ENCODE results near the gene PACRG. TPM values are rescaled to one million over a fixed set of nuclear protein-coding genes. Genes with fewer than 3 reads are reported as not detected.

PACRG gene
- total RNA-seq, 1 experiment from 2014 or later = 0.44 TPM

DNA sequence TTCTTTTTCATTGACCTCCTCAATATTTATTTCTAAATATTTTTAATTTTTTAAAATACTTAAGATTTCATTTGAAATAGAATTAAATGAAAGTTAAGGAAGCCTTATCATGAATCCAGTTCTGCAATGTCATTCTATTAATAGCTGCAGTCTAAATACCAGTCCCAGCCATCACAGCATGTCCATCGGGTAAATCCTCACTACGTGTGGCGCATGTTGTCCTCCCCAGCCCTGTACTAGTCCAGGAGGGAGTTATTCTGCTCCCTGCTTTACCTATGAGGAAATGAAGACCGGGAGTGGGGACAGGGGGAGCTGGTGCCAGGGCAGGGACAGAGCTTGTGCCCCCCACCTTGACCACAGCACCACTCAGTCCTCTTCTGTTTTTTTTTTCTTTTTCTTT lies 561.7 kb downstream of the PACRG start:
- ATAC-seq (no peak), DNase-seq (ENCODE audit: low spot score) (no peak)
- ChIA-PET POLR2A (no interaction called here), CTCF (no interaction called here)
- Mint-ChIP-seq H3K4me3 (no peak overlapping the region), H3K9me3 (no peaks in the 10 kb centered on the region), H3K4me1 (peaks cover 11% of the 10 kb centered on the region), H3K27ac (no peak overlapping the region), H3K36me3 (no peaks in the 10 kb centered on the region), H3K27me3 (ENCODE audit: low read depth) (no peaks in the 10 kb centered on the region)
- TF ChIP-seq, protein P1, sequence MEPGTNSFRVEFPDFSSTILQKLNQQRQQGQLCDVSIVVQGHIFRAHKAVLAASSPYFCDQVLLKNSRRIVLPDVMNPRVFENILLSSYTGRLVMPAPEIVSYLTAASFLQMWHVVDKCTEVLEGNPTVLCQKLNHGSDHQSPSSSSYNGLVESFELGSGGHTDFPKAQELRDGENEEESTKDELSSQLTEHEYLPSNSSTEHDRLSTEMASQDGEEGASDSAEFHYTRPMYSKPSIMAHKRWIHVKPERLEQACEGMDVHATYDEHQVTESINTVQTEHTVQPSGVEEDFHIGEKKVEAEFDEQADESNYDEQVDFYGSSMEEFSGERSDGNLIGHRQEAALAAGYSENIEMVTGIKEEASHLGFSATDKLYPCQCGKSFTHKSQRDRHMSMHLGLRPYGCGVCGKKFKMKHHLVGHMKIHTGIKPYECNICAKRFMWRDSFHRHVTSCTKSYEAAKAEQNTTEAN (CRISPR knock-in tag; IDR thresholded peaks at IDR 0.05) = no peak
- no peak for TF ChIP-seq NFE2L1 (CRISPR knock-in tag; IDR thresholded peaks at IDR 0.05)
- no peak for TF ChIP-seq RELA (CRISPR knock-in tag; IDR thresholded peaks at IDR 0.05; ENCODE audit: borderline replicate concordance)
- TF ChIP-seq GRHL2 (CRISPR knock-in tag; IDR thresholded peaks at IDR 0.05; ENCODE audit: insufficient replicate concordance, severe bottlenecking) = no peak
- TF ChIP-seq, protein P2, sequence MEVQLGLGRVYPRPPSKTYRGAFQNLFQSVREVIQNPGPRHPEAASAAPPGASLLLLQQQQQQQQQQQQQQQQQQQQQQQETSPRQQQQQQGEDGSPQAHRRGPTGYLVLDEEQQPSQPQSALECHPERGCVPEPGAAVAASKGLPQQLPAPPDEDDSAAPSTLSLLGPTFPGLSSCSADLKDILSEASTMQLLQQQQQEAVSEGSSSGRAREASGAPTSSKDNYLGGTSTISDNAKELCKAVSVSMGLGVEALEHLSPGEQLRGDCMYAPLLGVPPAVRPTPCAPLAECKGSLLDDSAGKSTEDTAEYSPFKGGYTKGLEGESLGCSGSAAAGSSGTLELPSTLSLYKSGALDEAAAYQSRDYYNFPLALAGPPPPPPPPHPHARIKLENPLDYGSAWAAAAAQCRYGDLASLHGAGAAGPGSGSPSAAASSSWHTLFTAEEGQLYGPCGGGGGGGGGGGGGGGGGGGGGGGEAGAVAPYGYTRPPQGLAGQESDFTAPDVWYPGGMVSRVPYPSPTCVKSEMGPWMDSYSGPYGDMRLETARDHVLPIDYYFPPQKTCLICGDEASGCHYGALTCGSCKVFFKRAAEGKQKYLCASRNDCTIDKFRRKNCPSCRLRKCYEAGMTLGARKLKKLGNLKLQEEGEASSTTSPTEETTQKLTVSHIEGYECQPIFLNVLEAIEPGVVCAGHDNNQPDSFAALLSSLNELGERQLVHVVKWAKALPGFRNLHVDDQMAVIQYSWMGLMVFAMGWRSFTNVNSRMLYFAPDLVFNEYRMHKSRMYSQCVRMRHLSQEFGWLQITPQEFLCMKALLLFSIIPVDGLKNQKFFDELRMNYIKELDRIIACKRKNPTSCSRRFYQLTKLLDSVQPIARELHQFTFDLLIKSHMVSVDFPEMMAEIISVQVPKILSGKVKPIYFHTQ (CRISPR knock-in tag; IDR thresholded peaks at IDR 0.05) = no peak
- TF ChIP-seq, protein P3, sequence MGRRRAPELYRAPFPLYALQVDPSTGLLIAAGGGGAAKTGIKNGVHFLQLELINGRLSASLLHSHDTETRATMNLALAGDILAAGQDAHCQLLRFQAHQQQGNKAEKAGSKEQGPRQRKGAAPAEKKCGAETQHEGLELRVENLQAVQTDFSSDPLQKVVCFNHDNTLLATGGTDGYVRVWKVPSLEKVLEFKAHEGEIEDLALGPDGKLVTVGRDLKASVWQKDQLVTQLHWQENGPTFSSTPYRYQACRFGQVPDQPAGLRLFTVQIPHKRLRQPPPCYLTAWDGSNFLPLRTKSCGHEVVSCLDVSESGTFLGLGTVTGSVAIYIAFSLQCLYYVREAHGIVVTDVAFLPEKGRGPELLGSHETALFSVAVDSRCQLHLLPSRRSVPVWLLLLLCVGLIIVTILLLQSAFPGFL (CRISPR knock-in tag; IDR thresholded peaks at IDR 0.05; ENCODE audit: borderline replicate concordance) = no peak
- TF ChIP-seq ZNF232 (CRISPR knock-in tag; IDR thresholded peaks at IDR 0.05) = no peak
- TF ChIP-seq JAZF1 (CRISPR knock-in tag; IDR thresholded peaks at IDR 0.05) = no peak
- TF ChIP-seq, protein P4, sequence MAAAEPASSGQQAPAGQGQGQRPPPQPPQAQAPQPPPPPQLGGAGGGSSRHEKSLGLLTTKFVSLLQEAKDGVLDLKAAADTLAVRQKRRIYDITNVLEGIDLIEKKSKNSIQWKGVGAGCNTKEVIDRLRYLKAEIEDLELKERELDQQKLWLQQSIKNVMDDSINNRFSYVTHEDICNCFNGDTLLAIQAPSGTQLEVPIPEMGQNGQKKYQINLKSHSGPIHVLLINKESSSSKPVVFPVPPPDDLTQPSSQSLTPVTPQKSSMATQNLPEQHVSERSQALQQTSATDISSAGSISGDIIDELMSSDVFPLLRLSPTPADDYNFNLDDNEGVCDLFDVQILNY (CRISPR knock-in tag; IDR thresholded peaks at IDR 0.05) = no peak
- TF ChIP-seq, protein P5, sequence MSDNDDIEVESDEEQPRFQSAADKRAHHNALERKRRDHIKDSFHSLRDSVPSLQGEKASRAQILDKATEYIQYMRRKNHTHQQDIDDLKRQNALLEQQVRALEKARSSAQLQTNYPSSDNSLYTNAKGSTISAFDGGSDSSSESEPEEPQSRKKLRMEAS (CRISPR knock-in tag; IDR thresholded peaks at IDR 0.05) = no peak
- TF ChIP-seq, protein P6, sequence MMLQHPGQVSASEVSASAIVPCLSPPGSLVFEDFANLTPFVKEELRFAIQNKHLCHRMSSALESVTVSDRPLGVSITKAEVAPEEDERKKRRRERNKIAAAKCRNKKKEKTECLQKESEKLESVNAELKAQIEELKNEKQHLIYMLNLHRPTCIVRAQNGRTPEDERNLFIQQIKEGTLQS (CRISPR knock-in tag; conservative IDR thresholded peaks at IDR 0.05) = no peak
- TF ChIP-seq ZNF263 (CRISPR knock-in tag; IDR thresholded peaks at IDR 0.05; ENCODE audit: low read depth) = no peak
- TF ChIP-seq NR3C1 (CRISPR knock-in tag; conservative IDR thresholded peaks at IDR 0.05; ENCODE audit: low read depth) = no peak
- TF ChIP-seq, protein P7, sequence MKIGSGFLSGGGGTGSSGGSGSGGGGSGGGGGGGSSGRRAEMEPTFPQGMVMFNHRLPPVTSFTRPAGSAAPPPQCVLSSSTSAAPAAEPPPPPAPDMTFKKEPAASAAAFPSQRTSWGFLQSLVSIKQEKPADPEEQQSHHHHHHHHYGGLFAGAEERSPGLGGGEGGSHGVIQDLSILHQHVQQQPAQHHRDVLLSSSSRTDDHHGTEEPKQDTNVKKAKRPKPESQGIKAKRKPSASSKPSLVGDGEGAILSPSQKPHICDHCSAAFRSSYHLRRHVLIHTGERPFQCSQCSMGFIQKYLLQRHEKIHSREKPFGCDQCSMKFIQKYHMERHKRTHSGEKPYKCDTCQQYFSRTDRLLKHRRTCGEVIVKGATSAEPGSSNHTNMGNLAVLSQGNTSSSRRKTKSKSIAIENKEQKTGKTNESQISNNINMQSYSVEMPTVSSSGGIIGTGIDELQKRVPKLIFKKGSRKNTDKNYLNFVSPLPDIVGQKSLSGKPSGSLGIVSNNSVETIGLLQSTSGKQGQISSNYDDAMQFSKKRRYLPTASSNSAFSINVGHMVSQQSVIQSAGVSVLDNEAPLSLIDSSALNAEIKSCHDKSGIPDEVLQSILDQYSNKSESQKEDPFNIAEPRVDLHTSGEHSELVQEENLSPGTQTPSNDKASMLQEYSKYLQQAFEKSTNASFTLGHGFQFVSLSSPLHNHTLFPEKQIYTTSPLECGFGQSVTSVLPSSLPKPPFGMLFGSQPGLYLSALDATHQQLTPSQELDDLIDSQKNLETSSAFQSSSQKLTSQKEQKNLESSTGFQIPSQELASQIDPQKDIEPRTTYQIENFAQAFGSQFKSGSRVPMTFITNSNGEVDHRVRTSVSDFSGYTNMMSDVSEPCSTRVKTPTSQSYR (CRISPR knock-in tag; IDR thresholded peaks at IDR 0.05) = no peak
- TF ChIP-seq OVOL2 (CRISPR knock-in tag; IDR thresholded peaks at IDR 0.05; ENCODE audit: borderline replicate concordance) = no peak
- TF ChIP-seq, protein P8, sequence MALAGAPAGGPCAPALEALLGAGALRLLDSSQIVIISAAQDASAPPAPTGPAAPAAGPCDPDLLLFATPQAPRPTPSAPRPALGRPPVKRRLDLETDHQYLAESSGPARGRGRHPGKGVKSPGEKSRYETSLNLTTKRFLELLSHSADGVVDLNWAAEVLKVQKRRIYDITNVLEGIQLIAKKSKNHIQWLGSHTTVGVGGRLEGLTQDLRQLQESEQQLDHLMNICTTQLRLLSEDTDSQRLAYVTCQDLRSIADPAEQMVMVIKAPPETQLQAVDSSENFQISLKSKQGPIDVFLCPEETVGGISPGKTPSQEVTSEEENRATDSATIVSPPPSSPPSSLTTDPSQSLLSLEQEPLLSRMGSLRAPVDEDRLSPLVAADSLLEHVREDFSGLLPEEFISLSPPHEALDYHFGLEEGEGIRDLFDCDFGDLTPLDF (CRISPR knock-in tag; IDR thresholded peaks at IDR 0.05) = no peak
- no peak for TF ChIP-seq ZNF396 (CRISPR knock-in tag; IDR thresholded peaks at IDR 0.05; ENCODE audit: borderline replicate concordance)
- TF ChIP-seq EMX1 (CRISPR knock-in tag; IDR thresholded peaks at IDR 0.05) = no peak
- no peak for TF ChIP-seq NFATC4 (CRISPR knock-in tag; IDR thresholded peaks at IDR 0.05)
- no peak for TF ChIP-seq SP1 (CRISPR knock-in tag; conservative IDR thresholded peaks at IDR 0.05)
